Fibroblast of pulmonary artery (primary cell): ENCODE data around the gene LRRC51.
A peak's percentile ranks its signal among the peaks of the same experiment; 100 is the strongest.

Experiments
- DNase-seq: peaks from one replicate; pipeline ENCODE4 v3.0.0-alpha.2; 2010; ENCODE audit warnings: low read depth
- H3K4me3 ChIP-seq: replicated peaks from 2 replicates; pipeline ENCODE4 v1.5.1; 2011; ENCODE audit warnings: low read depth, mild to moderate bottlenecking, control low read depth, low read length, moderate library complexity
- CTCF ChIP-seq: IDR thresholded peaks from 2 replicates; pipeline ENCODE4 v1.5.1; 2011; ENCODE audit warnings: mild to moderate bottlenecking, control low read depth, low read length, inconsistent platforms; ENCODE audit errors: missing control alignments

The LRRC51 gene

GRCh38 chr11:72040491-72041363, 39.9 kb upstream of the LRRC51 start:
- H3K4me3 ChIP-seq: peak overlapping the region; percentile 71
- TF ChIP-seq CTCF: no peak
- DNase-seq: peak; percentile 97

- DNase-seq: peak; percentile 78
- no peak for TF ChIP-seq CTCF
- H3K4me3 ChIP-seq: peak overlapping the region; percentile 71
Measured at GRCh38 chr11:72041364-72042063, 39.1 kb upstream of the LRRC51 start.

DNA sequence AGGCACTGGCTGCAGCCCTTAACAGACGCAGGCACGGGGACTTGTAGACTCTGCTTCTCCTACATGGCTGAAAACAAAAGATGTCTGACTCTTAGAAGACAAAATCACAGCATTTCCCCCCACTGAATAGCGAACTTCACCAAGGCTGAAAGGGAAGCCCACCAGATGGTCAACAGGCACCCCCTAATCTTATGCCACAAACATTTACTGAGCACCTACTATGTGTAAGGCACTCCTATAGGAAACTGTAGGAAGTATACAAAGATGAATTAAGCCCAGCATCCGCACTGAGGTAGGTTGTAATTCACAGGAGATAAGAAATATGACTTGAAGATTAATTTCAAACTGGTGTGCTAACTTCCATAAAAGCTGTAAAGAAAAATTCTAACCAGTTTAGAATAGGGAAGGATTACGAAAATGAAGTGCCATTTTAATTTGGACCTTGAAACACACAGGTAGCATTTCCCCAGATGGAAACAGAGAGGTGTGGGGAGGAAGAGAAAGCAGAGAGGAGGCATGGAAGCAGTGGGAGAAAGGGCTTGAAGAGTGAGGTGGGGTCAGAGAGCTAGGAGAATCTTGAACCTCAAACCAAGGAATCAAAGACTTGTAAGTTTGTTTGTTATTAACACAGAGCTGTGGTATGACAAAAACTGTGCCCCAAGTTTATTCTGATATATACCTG, 38.4 kb upstream of the LRRC51 start:
- H3K4me3 ChIP-seq: peak overlapping the region; percentile 71
- no peak for TF ChIP-seq CTCF
- DNase-seq: no peak

- H3K4me3 ChIP-seq: no peak overlapping the region
- TF ChIP-seq CTCF: no peak
- no peak for DNase-seq
Measured at GRCh38 chr11:72045849-72046248, 34.8 kb upstream of the LRRC51 start.

GRCh38 chr11:72048766-72049460, 31.7 kb upstream of the LRRC51 start:
- no peak overlapping the region for H3K4me3 ChIP-seq
- TF ChIP-seq CTCF: no peak
- DNase-seq: no peak

DNA sequence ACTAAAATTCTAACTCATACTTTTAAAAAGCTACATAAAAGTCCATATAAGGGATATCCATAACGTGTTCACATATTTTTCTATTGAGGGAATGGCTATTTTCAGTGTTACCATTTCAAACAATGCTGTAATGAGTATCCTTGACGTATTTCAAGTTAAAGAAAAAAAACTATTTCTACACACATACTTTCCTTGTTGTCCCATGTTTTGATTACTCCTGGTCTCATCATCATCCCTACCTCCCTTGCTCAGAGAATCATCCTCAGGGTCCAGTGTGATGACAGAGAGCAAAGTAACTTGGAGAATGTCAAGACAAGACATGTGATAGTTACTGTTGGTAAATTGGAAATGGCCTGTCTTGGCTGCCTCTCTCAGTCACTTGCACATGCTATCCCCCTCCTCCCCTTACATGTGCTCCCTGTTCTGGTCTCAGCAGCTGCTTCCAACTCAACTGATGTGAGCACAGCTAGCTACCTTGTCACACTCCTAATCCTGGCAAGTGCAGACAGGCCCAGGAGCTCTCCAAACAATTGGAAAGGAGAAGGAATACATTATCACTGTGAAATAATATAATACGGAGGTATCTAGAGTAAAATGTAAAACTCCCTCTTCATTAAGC, 22.1 kb upstream of the LRRC51 start:
- TF ChIP-seq CTCF: no peak
- H3K4me3 ChIP-seq: no peak overlapping the region
- DNase-seq: no peak
